NCI-H1694 treated with DMSO at 0.1 percent for 48 hours (cell line): ENCODE results near the gene PRSS3.
"Not testable (repeated sequence)": the region's sequence is repeated elsewhere in the genome, so short reads cannot be mapped to it uniquely, and the experiment has no call there.

ENCODE experiments used
- DNase-seq: peaks from one replicate; lab custom pipeline; 2025; lab: John Stamatoyannopoulos, UW

The PRSS3 gene

GRCh38 chr9:33786681-33787080 is 8.7 kb upstream of the PRSS3 start:
- no peak for DNase-seq

DNA sequence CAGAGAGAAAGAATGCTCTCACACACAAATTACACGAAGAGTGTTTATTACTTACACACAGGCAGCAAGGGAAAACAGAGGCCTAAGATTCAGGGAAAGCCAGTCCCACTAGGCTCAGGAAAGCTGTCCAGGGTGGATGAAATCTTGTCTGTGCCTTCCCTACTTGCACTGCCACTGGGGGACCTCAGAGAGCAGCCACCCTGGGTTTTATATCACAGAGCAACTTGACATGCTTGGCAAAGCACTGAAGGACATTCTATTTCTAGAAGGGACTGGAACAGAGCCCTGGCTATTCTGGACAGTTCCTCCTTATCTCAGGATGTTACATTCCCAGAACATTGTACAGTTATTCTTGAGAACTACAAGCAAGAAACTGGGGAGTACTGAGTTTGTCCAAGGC is 7.5 kb upstream of the PRSS3 start:
- DNase-seq: no peak

DNA sequence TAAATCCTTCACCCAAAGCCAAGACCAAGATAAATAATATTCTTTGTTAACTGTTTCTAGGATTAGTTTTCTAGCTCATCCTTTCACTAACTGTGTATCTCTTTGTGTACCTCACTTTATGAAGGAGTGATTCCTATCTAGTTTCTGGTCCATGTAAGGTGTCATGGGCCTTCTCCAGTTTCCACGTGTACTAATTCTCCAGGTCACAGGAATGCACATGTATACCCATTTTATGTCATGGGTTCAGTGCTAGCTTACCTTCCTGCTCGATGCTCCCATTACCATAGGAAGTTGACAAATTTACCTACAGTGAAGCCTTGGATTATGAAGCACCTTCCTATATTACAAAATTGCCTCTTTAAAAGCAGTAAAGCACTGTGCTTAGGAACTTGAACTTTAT is 5.9 kb upstream of the PRSS3 start:
- not testable (repeated sequence) for DNase-seq

GRCh38 chr9:33791117-33791516 is 4.2 kb upstream of the PRSS3 start:
- DNase-seq: no peak

- not testable (repeated sequence) for DNase-seq
These were observed 1.9 kb upstream of the PRSS3 start for GRCh38 chr9:33793496-33793895.

GRCh38 chr9:33794560-33794959 is 801 bp upstream of the PRSS3 start:
- no peak for DNase-seq

- no peak for DNase-seq
These were observed 458 bp downstream of the PRSS3 start for GRCh38 chr9:33795819-33796218.

DNA sequence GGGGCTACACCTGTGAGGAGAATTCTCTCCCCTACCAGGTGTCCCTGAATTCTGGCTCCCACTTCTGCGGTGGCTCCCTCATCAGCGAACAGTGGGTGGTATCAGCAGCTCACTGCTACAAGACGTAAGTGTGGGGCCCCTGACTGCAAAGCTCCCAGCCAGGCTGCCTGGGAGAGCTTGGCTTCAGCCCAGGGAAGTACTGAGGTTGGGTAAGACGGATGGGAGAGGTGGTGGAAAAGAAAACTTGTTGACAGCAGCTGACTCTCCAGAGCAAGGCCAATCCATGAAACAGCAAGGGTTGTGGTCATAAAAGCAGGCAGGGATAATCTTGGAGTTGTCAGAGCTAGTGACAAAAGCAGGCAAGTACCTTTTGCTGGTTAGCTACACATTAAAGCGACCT is 1.3 kb downstream of the PRSS3 start:
- DNase-seq: not testable (repeated sequence)

DNA sequence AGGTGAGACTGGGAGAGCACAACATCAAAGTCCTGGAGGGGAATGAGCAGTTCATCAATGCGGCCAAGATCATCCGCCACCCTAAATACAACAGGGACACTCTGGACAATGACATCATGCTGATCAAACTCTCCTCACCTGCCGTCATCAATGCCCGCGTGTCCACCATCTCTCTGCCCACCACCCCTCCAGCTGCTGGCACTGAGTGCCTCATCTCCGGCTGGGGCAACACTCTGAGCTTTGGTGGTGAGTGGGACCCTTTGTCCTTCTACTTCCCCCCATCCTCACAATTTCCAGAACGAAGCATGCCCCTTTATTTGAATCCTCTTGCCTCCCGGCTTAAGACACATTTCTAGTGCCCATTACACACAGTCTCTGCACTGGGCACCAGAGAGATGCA is 2.5 kb downstream of the PRSS3 start:
- DNase-seq: no peak

DNA sequence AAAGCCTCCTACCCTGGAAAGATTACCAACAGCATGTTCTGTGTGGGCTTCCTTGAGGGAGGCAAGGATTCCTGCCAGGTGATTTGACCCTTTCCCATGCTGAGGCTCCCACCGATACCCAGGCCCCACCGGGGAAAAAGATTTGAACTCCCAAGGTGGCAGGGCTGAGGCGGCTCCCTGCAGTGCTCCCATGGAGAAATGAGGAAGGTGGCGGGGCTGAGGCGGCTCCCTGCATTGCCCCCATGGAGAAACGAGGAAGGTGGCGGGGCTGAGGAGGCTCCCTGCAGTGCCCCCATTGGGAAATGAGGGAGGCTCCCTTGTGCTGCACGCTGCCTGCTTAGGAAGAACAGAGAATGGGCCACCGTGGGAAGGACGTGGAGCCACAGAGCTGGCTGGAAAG is 3.2 kb downstream of the PRSS3 start:
- DNase-seq: no peak

DNA sequence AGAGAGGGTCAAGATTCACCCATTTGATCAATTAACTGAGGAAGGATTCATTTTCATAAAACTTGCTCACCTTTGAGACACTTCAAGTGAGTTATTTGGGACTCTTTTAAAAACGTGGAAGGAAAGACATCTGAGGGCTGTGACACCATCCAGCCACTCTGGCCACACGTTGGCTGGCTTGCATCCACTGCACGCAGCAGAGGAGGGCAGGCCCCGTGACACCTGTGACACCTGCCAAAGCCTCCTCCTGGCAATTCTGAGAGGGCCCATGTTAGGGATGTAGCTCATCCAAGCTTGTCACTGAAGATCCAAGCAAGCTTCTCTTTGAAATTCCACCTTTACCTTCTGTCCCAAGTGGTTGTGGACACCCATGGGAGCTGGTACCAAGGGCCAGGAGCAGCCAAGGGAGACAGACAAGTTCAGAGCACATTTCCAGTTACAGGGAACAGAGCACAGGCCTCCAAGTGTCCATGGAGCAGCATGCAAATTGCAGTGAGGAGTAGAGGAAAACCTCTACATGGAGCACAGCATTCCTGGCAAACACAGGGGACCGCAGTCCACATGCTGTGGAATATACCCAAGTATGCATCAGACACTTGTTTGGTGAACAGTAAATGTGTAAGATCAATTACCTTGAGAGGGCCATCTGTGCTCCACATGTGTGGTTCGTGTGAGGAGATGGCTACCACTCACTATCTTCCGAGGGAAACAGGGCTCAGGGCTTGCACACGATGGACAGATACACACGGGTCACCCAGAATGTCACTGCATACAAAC is 4.8 kb downstream of the PRSS3 start:
- no peak for DNase-seq

DNA sequence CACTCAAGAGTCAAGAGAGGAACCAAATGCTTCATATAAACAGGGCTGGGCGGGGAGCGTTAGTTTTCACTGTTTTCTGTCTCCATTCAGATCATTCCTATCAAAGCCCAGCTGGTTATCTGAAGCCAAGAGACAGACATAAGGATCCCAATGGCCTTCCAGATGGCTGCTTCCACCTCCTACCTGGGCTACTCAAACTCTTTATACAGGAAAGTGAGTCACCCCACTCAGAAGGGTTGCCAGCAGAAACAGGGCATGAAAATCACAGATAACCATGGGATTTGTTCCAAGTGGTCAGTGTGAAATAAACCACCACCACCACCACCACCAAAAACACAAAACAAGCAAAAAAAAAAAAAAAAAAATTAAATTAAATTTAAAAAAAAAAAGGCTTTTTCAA is 5.5 kb downstream of the PRSS3 start:
- DNase-seq: no peak

DNA sequence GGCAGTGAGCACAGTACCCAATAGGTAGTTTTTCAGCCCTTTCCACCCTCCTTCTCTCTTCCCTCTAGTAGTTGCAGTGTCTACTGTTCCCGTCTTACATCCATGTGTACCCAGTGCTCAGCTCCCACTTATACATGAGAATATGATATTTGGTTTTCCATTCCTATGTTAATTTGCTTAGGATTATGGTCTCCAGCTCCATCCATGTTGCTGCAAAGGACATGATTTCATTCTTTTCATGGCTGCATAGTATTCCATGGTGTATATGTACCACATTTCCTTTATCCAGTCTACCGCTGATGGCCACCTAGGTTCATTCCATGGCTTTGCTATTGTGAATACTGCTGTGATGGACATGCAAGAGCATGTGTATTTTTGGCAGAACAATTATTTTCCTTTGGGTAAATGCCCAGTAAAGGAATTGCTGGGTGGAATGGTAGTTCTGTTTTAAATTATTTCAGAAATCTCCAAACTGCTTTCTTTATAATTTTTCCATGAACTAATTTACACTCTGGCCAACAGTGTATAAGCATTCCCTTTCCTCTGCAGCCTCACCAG is 6.7 kb downstream of the PRSS3 start:
- DNase-seq: not testable (repeated sequence)

DNA sequence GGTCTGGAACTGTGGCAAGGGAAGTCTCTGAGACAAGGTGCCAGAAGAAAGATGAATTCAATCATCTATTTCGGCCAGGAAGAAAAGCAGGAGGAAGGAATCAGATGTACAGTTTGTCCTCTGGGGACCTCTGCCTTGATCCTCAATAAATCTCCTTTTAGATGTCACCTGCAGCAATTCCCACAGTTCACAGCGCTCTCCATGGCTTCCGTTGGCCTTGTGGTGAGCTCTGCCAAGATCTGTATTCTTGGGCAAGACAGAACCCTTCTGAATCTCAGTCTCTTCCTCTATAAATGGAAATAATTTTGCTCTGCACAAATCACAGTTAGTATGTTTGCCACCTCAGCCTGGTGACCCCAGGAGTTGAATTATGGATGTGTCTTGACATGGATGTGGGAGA is 8.8 kb downstream of the PRSS3 start:
- not testable (repeated sequence) for DNase-seq

- not testable (repeated sequence) for DNase-seq
These were observed 11.8 kb downstream of the PRSS3 start for GRCh38 chr9:33807156-33807555.

DNA sequence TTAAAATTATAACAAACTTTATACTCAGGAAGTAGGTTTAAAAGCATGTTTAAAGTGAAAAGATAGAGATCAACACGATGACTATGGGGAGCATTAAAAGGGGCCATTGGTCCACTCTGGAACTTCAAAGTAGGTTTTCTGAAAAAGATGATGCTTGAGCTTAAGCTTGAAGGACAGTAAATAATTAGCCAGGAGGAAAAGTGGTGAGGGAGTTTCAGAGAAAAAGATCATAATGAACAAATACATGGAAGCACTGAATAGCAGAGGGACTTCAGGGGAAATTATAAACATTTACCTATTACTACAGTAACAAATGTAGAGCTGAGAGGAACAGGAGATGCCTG is 13.6 kb downstream of the PRSS3 start:
- DNase-seq: not testable (repeated sequence)

- no peak for DNase-seq
These were observed 14.1 kb downstream of the PRSS3 start for GRCh38 chr9:33809506-33809905.

DNA sequence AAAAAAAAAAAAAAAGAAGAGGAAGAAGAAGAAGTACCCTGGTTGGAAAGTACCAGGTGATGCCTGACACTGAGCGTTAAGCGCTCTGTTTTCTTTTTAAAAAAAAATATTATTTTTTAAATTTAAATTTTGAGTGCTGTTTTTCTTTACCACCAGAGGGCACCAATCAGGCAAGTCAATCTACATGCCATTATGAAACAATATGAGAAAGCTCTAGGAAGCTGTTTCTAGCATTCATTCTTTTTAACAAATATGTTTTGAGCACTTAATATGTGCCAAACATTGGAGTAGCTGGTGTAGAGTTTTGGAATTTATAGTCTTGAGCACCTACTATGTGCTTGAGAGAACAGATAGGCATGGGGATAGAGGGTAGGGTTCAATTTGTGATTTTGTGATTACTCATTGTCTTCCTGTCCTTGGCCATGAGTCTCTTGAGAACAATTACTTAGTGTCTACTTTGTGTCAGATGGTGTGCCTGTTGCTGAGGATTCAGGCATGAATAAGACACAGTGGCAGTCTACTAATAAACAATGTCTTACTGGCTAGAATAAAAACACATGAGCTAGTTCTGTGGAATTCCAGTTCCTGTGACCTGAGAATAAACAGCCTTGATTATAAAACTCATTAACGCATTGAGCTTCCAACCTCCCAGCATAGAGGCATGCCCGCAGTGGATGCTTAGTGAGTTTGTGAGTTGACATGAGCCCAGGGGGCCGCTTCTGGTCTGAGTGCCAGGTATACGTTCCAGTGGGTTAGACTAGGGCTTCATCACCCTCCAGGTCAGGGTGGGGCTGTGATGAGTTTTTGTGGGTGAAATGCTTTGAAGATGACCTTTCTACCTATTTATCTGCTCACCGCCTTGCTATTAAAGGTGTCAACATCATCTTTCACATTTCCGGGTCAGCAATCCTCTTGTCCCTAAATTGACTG is 18.6 kb downstream of the PRSS3 start:
- DNase-seq: peak; percentile 67

- DNase-seq: no peak
These were observed 20.4 kb downstream of the PRSS3 start for GRCh38 chr9:33815781-33816180.

DNA sequence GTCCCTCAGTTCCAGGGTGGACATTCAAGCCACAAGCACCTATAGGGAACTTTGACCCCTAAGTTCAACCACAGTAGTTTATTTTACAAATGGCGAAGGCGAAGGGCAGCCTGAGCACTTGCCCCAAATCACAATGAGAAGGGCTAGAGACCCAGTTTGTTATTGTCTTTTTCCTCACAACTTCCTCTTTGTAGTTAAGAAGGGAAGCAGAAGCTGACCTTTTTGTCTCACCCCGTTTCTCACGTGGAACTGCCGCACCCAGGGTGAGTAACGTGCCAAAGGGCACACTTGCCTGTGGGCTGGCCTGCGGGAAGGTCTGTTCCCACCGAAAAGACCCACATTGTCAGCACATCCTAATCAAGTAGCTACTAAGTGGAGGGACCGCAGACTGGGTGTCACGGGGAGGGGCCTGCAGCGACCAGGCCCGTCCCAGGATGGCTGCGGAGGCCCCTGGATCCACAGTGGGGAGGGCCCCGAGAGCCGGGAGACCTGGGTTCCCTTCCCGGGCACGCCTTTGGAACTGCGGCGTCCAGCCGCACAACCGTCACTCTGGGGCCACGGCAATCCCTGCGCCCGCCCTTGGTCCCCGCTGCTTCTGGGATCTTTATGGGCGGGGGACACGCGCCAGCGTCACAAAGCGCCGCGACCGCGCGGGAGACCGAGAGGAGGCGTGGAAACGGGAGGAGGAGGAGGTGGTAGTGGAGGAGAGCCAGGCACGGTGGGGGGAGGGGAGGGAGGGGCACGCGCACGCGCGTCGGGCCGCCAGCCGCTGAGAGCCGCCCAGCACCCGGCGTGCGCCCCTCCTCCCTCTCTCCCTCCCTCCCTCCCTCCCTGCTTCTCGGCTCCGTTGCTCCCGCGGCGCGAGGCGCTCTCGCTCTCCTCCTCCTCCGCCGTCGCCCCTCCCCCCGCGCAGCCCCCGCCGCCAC is 21.2 kb downstream of the PRSS3 start, which contains the start of gene UBE2R2:
Gene UBE2R2 (plus strand): TSS at position 834 of the 926 bp plus-strand sequence. CDS start 598 bp downstream, outside the sequence.
- DNase-seq: peak; percentile 90

GRCh38 chr9:33817327-33818166 is 22.2 kb downstream of the PRSS3 start:
- DNase-seq: peak; percentile 59
